K562 (cell line): ENCODE data around the gene MCFD2.

Experiments used
- MYC ChIP-seq, 2 experiments: fragments of 250-450 bp in 1 of 2; sonication (Bioruptor Pico) in 1 of 2; IDR thresholded peaks; 2 replicates each; pipeline versions ENCODE4 v1.5.1 to v1.6.1; 2012 to 2021; ENCODE audit warnings: low read depth in 2 of 2, borderline replicate concordance in 1 of 2, improper control_type of control experiment in 1 of 2, low read length in 1 of 2, mild to moderate bottlenecking in 1 of 2, moderate library complexity in 1 of 2
- POLR2AphosphoS5 ChIP-seq: IDR thresholded peaks from 2 replicates; pipeline ENCODE4 v1.6.1; 2011; ENCODE audit warnings: mild to moderate bottlenecking, low read depth, low read length, moderate library complexity; ENCODE audit not compliant: control insufficient read depth, insufficient read depth

- no peak for TF ChIP-seq MYC (IDR thresholded peaks at IDR 0.05; ENCODE audit: low read depth, low read length)
- no peak for TF ChIP-seq MYC (CRISPR knock-in tag; IDR thresholded peaks at IDR 0.05; ENCODE audit: borderline replicate concordance, low read depth)
- no peak for TF ChIP-seq POLR2AphosphoS5
Observed at GRCh38 chr2:46955764-46956163, 40.2 kb upstream of the MCFD2 start.
